ES-I3 (cell line): ENCODE data around the gene BTC.

Experiments
- H3K36me3 ChIP-seq: 2 replicates; pipeline ENCODE4 v1.6.1; 2013; ENCODE audit warnings: mild to moderate bottlenecking, low read length, control low read depth, moderate library complexity; ENCODE audit not compliant: insufficient read depth
- H3K4me1 ChIP-seq: 2 replicates; pipeline ENCODE4 v1.6.1; 2013; ENCODE audit warnings: mild to moderate bottlenecking, control low read depth, low read length; ENCODE audit not compliant: insufficient read depth
- H3K9ac ChIP-seq: 2 replicates; pipeline ENCODE4 v1.6.1; 2013; ENCODE audit warnings: low read depth, mild to moderate bottlenecking, low read length, moderate library complexity
- H3K9me3 ChIP-seq: 2 replicates; pipeline ENCODE4 v1.6.1; 2013; ENCODE audit warnings: mild to moderate bottlenecking, low read length, moderate library complexity; ENCODE audit not compliant: control insufficient read depth, insufficient read depth

BTC gene

GRCh38 chr4:74789518-74789917 lies 4.8 kb downstream of the BTC start:
- H3K36me3 ChIP-seq = no peaks in the 10 kb centered on the region
- no peak overlapping the region for H3K9ac ChIP-seq
- H3K9me3 ChIP-seq = no peaks in the 10 kb centered on the region
- 0 out of 2 replicates have a peak, but pooled peaks cover 3% of the 10 kb centered on the region for H3K4me1 ChIP-seq

GRCh38 chr4:74777531-74777930 lies 16.8 kb downstream of the BTC start:
- H3K9me3 ChIP-seq = no peaks in the 10 kb centered on the region
- H3K4me1 ChIP-seq = no peaks in the 10 kb centered on the region
- H3K36me3 ChIP-seq = no peaks in the 10 kb centered on the region
- H3K9ac ChIP-seq = no peak overlapping the region

GRCh38 chr4:74772783-74773182 lies 21.5 kb downstream of the BTC start:
- Histone ChIP-seq H3K36me3 (no peaks in the 10 kb centered on the region), H3K4me1 (no peaks in the 10 kb centered on the region), H3K9me3 (no peaks in the 10 kb centered on the region), H3K9ac (no peak overlapping the region)

- H3K4me1 ChIP-seq = no peaks in the 10 kb centered on the region
- no peaks in the 10 kb centered on the region for H3K9me3 ChIP-seq
- H3K36me3 ChIP-seq = no peaks in the 10 kb centered on the region
- no peak overlapping the region for H3K9ac ChIP-seq
These were observed 22.2 kb downstream of the BTC start for GRCh38 chr4:74772106-74772505.

GRCh38 chr4:74770226-74770910 lies 24.0 kb downstream of the BTC start:
- H3K4me1 ChIP-seq = no peaks in the 10 kb centered on the region
- H3K9ac ChIP-seq = no peak overlapping the region
- H3K9me3 ChIP-seq = no peaks in the 10 kb centered on the region
- H3K36me3 ChIP-seq = no peaks in the 10 kb centered on the region

GRCh38 chr4:74768857-74769525 lies 25.3 kb downstream of the BTC start:
- H3K36me3 ChIP-seq = no peaks in the 10 kb centered on the region
- H3K9ac ChIP-seq = no peak overlapping the region
- H3K9me3 ChIP-seq = no peaks in the 10 kb centered on the region
- no peaks in the 10 kb centered on the region for H3K4me1 ChIP-seq

GRCh38 chr4:74764119-74764518 lies 30.2 kb downstream of the BTC start:
- no peaks in the 10 kb centered on the region for H3K4me1 ChIP-seq
- H3K9ac ChIP-seq = no peak overlapping the region
- no peaks in the 10 kb centered on the region for H3K9me3 ChIP-seq
- no peaks in the 10 kb centered on the region for H3K36me3 ChIP-seq

GRCh38 chr4:74758551-74759145 lies 35.7 kb downstream of the BTC start:
- Histone ChIP-seq H3K9me3 (no peaks in the 10 kb centered on the region), H3K36me3 (no peaks in the 10 kb centered on the region), H3K4me1 (no peaks in the 10 kb centered on the region), H3K9ac (no peak overlapping the region)

- Histone ChIP-seq H3K4me1 (no peaks in the 10 kb centered on the region), H3K9ac (no peak overlapping the region), H3K36me3 (no peaks in the 10 kb centered on the region), H3K9me3 (no peaks in the 10 kb centered on the region)
These were observed 37.2 kb downstream of the BTC start for GRCh38 chr4:74757136-74757535.

GRCh38 chr4:74755486-74755885 lies 38.8 kb downstream of the BTC start:
- H3K36me3 ChIP-seq = no peaks in the 10 kb centered on the region
- H3K4me1 ChIP-seq = no peaks in the 10 kb centered on the region

GRCh38 chr4:74754218-74754617 lies 40.1 kb downstream of the BTC start:
- H3K36me3 ChIP-seq = no peaks in the 10 kb centered on the region
- no peaks in the 10 kb centered on the region for H3K4me1 ChIP-seq
- H3K9me3 ChIP-seq = no peaks in the 10 kb centered on the region
- H3K9ac ChIP-seq = no peak overlapping the region

More at GRCh38 chr4:74755486-74755885, 38.8 kb downstream of the BTC start:
- H3K9me3 ChIP-seq = no peaks in the 10 kb centered on the region
- H3K9ac ChIP-seq = no peak overlapping the region

- Histone ChIP-seq H3K4me1 (no peaks in the 10 kb centered on the region), H3K36me3 (no peaks in the 10 kb centered on the region), H3K9me3 (no peaks in the 10 kb centered on the region), H3K9ac (no peak overlapping the region)
These were observed 41.5 kb downstream of the BTC start for GRCh38 chr4:74752798-74753197.

- Histone ChIP-seq H3K9me3 (no peaks in the 10 kb centered on the region), H3K36me3 (no peaks in the 10 kb centered on the region), H3K9ac (no peak overlapping the region), H3K4me1 (no peaks in the 10 kb centered on the region)
These were observed 42.5 kb downstream of the BTC start for GRCh38 chr4:74751856-74752255.

GRCh38 chr4:74751247-74751646 lies 43.1 kb downstream of the BTC start:
- H3K9me3 ChIP-seq = no peaks in the 10 kb centered on the region
- H3K9ac ChIP-seq = no peak overlapping the region
- H3K36me3 ChIP-seq = no peaks in the 10 kb centered on the region
- H3K4me1 ChIP-seq = no peaks in the 10 kb centered on the region

- no peaks in the 10 kb centered on the region for H3K9me3 ChIP-seq
- no peaks in the 10 kb centered on the region for H3K4me1 ChIP-seq
- no peak overlapping the region for H3K9ac ChIP-seq
- H3K36me3 ChIP-seq = no peaks in the 10 kb centered on the region
These were observed 52.1 kb downstream of the BTC start for GRCh38 chr4:74742185-74742584.
